NCI-H146 (cell line): ENCODE results near the gene ABCD4.
"Not testable (repeated sequence)": the region's sequence is repeated elsewhere in the genome, so short reads cannot be mapped to it uniquely, and the experiment has no call there.

Experiments
- DNase-seq: peaks from one replicate; lab custom pipeline; 2025; lab: John Stamatoyannopoulos, UW

Gene ABCD4

DNA sequence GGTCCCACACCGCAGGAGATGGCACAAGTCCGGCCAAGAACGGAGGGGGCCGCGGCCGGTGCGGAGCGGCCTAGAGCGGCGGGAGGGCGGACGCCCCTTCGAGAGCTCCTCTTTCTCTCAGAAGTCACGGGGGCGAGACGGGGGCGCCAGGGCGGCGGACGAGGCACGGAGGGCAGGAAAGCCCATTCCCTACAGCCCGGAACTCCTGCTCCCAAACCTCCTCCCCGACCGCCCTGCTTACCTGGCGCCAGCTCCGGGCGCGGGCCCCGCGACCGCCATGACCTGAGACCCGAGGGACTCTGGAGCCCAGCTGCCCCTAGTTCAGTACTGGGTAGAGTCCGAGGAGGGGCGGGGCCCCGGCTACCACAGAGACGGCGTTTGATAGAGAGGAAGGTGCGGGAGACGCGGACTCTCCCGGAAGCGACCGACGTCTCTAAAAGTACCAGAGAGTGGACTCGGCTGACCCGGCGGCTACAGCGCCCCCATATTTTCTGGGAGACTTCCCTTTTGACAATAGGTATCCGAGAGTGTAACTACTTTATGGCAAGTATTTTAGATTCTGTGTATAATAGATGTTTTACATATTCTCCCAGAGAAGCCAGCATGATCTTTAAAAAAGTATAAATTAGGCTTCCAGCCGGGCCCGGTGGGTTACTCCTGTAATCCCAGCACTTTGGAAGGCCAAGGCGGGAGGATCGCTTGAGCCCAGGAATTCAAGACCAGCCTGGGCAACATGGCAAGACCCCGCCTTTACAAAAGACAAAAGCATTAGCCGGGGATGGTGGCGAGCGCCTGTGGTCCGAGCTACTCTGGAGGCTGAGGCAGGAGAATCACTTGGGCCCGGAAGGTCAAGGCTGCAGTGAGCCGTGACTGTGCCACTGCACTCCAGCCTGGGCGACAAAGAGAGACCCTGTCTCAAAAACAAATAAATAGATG lies at the start of gene ABCD4:
Gene ABCD4 (minus strand): TSS at position 301 of the 936 bp plus-strand sequence. CDS start 22 bp downstream, at position 279.
- DNase-seq = peak; percentile 88

DNA sequence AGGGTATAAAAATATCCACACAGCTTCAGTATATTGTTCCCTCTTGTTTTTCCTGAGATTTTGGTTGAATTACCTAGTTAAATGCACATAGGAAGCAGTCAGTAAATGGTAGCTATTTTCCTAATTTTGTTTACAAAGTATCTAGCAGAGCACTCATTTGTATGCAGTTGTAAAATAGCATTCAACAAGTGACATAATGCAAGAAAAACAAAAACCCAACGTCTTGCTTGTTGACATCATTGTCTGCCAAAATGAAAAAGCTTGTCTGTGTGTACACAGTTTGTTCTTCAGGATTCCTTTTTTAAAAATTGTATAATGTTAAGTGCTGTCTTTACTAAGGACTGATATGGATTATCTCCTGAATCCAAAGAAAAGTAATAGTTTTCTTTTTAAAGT lies 48.2 kb upstream of the ABCD4 start:
- no peak for DNase-seq

DNA sequence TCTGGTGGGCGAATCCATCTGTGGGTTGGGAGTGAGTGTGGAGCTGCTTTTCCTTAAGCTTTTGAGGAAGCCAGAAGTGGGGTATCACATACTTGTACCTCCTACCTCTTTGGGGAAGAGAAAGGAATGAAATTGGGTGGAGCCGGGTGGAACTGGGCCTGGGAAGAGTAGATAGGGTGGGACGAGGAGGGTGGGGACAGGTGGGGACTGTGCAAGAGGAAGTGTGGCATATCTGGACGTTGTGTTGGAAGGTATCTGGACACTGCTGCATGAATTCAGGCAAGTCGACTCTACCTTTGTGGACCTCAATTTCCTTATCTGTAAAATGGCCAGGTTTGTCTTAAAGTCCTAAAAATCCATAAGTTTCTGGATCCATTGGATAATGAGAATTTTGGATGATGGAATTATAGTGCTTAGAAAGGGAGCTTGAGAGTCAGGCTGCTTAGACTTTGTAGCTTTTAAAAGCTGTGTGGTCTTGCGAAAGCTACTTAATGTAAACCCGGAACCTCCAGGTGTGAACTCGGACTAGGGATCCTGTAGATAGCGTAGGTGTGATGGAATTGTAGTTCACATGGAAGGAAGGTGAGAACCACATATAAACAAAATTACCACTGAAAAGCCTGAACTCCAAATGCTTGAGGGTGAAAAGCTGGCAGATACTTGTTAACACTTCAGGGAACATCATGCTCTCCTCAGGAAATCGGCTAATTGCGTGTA lies 47.6 kb upstream of the ABCD4 start:
- no peak for DNase-seq

GRCh38 chr14:74349757-74350156 lies 47.0 kb upstream of the ABCD4 start:
- no peak for DNase-seq

- DNase-seq = no peak
Measured at GRCh38 chr14:74348735-74349463, 46.2 kb upstream of the ABCD4 start.

- DNase-seq = no peak
Measured at GRCh38 chr14:74348241-74348734, 45.6 kb upstream of the ABCD4 start, which contains the start of gene VRTN. Gene VRTN, plus strand, starts transcription at chr14:74348471. Its CDS starts 8,313 bp downstream, at chr14:74356784.

GRCh38 chr14:74347795-74348100 lies 45.0 kb upstream of the ABCD4 start:
- no peak for DNase-seq

GRCh38 chr14:74347097-74347794 lies 44.5 kb upstream of the ABCD4 start:
- no peak for DNase-seq

GRCh38 chr14:74346341-74346740 lies 43.6 kb upstream of the ABCD4 start:
- no peak for DNase-seq

DNA sequence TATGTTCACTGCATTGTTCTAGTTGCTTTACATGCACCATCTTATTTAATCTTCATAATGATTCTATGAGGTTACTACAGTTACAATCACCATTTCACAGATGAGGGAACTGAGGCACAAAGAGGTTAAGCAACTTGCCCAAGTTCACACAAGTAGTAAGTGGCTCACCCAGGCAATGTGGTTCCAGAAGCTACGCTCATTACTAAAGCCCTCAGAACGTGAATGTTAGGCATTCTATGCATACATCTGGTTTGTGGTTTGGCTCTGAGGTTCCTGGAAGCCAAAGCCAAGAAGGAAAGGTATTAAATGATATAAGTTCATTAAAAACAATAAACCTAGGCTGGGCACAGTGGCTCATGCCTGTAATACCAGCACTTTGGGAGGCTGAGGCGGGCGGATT lies 31.2 kb upstream of the ABCD4 start:
- DNase-seq = no peak

DNA sequence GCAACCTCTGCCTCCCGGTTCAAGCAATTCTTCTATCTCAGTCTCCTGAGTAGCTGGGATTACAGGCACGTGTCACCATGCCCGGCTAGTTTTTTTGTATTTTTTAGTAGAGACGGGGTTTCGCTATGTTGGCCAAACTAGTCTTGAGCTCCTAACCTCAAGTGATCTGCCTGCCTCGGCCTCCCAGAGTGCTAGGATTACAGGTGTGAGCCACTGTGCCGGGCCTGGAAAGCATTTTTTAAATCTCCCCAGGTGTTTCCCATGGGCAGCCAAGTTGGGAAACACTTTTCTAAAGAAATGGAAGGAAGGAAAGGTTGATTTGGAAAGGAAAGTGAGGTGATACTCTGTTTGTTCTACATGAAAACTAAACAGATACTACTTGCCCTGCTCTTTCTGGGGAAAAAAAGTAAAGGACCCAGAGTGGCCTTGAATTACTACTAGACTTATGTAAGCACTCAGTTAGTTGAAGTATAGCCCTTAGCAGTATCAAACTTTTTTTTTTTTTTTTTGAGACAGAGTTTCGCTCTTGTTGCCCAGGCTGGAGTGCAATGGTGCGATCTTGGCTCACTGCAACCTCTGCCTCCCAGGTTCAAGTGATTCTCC lies 27.3 kb upstream of the ABCD4 start:
- DNase-seq = not testable (repeated sequence)

GRCh38 chr14:74326369-74327152 lies 23.8 kb upstream of the ABCD4 start:
- DNase-seq = peak; percentile 97

DNA sequence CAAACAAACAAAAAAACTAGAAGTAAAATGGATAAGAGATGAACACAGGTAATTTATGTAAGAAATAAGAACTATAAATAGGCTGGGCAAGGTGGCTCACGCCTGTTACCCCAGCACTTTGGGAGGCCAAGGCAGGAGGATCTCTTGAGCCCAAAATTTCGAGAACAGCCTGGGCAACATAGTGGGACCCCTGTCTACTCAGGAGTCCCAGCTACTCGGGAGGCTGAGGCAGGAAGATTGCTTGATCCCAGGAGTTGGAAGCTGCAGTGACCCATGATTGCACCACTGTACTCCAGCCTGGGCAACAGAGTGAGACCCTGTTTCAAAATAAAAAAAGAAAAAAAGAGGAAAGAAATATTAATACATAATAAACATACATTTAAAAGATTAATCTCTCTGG lies 22.7 kb upstream of the ABCD4 start:
- DNase-seq = no peak

DNA sequence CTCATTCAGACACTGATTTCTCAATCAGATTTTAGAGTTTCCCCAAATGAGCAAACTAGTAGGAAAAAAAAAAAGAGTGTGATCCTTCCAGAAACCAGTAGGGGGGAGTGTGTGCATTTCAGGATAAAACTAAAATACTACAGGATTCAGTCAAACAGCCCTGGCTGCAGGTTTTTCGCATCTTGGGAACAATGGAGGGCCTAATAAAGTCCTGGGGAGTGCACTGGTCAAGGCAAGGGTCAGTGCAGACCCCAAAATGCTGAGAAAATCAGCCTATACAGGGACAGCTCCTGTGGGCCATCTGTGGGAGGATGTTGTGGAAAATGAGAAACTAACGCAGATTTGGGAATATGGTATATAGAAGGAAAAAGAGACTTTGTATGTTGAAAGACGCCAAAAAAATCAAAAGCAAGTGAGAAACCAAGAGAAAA lies 22.2 kb upstream of the ABCD4 start:
- DNase-seq = peak; percentile 50

- no peak for DNase-seq
Measured at GRCh38 chr14:74314576-74314975, 11.8 kb upstream of the ABCD4 start.

- no peak for DNase-seq
Measured at GRCh38 chr14:74313601-74314000, 10.9 kb upstream of the ABCD4 start.

DNA sequence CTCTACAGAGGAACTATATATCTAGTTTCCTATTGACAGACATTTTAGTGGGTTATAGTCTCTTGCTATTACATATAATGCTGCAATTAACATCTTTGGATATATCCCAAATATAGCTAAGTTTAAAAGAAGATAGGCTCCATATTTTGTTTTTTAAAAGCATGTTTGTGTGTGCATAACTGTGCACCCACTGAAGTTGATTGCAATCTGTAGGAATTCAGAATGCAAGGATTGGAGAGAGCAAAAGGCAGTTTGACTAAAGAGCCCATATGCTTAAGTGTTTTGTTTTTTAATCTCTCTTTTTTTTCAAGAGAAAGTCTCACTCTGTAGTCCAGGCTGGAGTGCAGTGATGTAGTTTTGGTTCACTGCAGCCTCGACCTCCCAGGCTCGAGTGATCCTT lies 9.4 kb upstream of the ABCD4 start:
- no peak for DNase-seq

- DNase-seq = no peak
Measured at GRCh38 chr14:74309125-74310022, 6.6 kb upstream of the ABCD4 start.

DNA sequence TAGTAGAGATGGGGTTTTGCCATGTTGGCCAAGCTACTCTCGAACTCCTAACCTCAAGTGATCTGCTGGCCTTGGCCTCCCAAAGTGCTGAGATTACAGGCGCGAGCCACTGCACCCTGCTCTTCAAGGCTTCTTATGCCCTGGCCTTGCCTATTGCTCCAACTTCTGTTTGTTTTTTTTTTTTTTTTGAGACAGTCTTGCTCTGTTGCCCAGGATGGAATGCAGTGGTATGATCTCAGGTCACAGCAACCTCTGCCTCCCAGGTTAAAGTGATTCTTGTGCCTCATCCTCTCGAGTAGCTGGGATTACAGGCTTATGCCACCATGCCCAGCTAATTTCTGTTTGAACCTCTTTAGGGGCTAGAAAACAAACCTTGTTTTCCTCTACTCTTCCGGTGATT lies 6.0 kb upstream of the ABCD4 start:
- no peak for DNase-seq
